Embryonic facial prominence (tissue), 1 donor: Measurements from ENCODE around the gene GZF1.

ENCODE experiments used
- DNase-seq: peaks from one replicate; pipeline ENCODE4 v3.0.0-alpha.2; 2016; ENCODE audit errors: extremely low spot score

Gene GZF1

GRCh38 chr20:23369072-23369823 is 7.3 kb downstream of the GZF1 start:
- no peak for DNase-seq

- no peak for DNase-seq
Observed at GRCh38 chr20:23370274-23370673, 8.3 kb downstream of the GZF1 start.

GRCh38 chr20:23370873-23371272 is 8.9 kb downstream of the GZF1 start:
- DNase-seq: no peak

- no peak for DNase-seq
Observed at GRCh38 chr20:23371496-23371895, 9.5 kb downstream of the GZF1 start.

- DNase-seq: no peak
Observed at GRCh38 chr20:23374441-23374840, 12.5 kb downstream of the GZF1 start.

GRCh38 chr20:23375827-23376226 is 13.8 kb downstream of the GZF1 start:
- DNase-seq: no peak

- DNase-seq: no peak
Observed at GRCh38 chr20:23379772-23380171, 17.8 kb downstream of the GZF1 start.

GRCh38 chr20:23381876-23382275 is 19.9 kb downstream of the GZF1 start:
- DNase-seq: no peak

- no peak for DNase-seq
Observed at GRCh38 chr20:23386304-23387117, 24.5 kb downstream of the GZF1 start.

GRCh38 chr20:23387118-23387443 is 25.1 kb downstream of the GZF1 start:
- DNase-seq: no peak

GRCh38 chr20:23390091-23390774 is 28.3 kb downstream of the GZF1 start:
- no peak for DNase-seq

GRCh38 chr20:23391707-23392310 is 29.8 kb downstream of the GZF1 start:
- DNase-seq: no peak

- DNase-seq: no peak
Observed at GRCh38 chr20:23393996-23394775, 32.2 kb downstream of the GZF1 start.

- DNase-seq: no peak
Observed at GRCh38 chr20:23396950-23397627, 35.1 kb downstream of the GZF1 start.

- DNase-seq: no peak
Observed at GRCh38 chr20:23397961-23398360, 36.0 kb downstream of the GZF1 start.

GRCh38 chr20:23399568-23400241 is 37.7 kb downstream of the GZF1 start:
- DNase-seq: no peak

GRCh38 chr20:23401051-23401450 is 39.1 kb downstream of the GZF1 start:
- DNase-seq: no peak

- DNase-seq: no peak
Observed at GRCh38 chr20:23403751-23404150, 41.8 kb downstream of the GZF1 start.

GRCh38 chr20:23404196-23404595 is 42.2 kb downstream of the GZF1 start:
- no peak for DNase-seq

GRCh38 chr20:23406880-23407279 is 44.9 kb downstream of the GZF1 start:
- DNase-seq: no peak
